Measurements from ENCODE around the gene NBAS. TPM values are rescaled to one million over a fixed set of nuclear protein-coding genes. Genes with fewer than 3 reads are reported as not detected.
"Not testable (repeated sequence)": the region's sequence is repeated elsewhere in the genome, so short reads cannot be mapped to it uniquely, and the experiment has no call there.

NBAS gene
- total RNA-seq, 1 experiment from 2014 or later, result 36.3 TPM

GRCh38 chr2:15408759-15409158 lies 152.4 kb downstream of the NBAS start:
- CTCF ChIA-PET, result no interaction called here
- ATAC-seq (no peak), DNase-seq (ENCODE audit: low read depth, low spot score) (no peak)
- POLR2A ChIA-PET, result no interaction called here
- Histone ChIP-seq H3K9me3 (ENCODE audit: control insufficient read depth, insufficient read depth, low read depth, low read length) (no peaks in the 10 kb centered on the region), H3K4me1 (ENCODE audit: control insufficient read depth, insufficient read depth, low read length) (no peaks in the 10 kb centered on the region), H3K27ac (ENCODE audit: low read length) (no peak overlapping the region), H3K4me3 (ENCODE audit: low read depth in 2 of 2, low read length in 2 of 2) (no peak overlapping the region), H3K27me3 (ENCODE audit: control insufficient read depth, insufficient read depth, low read length) (no peaks in the 10 kb centered on the region), H3K36me3 (ENCODE audit: control insufficient read depth, insufficient read depth, low read length) (no peaks in the 10 kb centered on the region)
- intact Hi-C loops (cut with micrococcal nuclease; ENCODE audit: unreplicated experiment) (no loop called here), in situ Hi-C loops (cut with HindIII; ENCODE audit: low pct_unique_long_range_greater_than_20kb, low sequenced_read_pairs) (no loop called here)
- TF ChIP-seq, protein P1, sequence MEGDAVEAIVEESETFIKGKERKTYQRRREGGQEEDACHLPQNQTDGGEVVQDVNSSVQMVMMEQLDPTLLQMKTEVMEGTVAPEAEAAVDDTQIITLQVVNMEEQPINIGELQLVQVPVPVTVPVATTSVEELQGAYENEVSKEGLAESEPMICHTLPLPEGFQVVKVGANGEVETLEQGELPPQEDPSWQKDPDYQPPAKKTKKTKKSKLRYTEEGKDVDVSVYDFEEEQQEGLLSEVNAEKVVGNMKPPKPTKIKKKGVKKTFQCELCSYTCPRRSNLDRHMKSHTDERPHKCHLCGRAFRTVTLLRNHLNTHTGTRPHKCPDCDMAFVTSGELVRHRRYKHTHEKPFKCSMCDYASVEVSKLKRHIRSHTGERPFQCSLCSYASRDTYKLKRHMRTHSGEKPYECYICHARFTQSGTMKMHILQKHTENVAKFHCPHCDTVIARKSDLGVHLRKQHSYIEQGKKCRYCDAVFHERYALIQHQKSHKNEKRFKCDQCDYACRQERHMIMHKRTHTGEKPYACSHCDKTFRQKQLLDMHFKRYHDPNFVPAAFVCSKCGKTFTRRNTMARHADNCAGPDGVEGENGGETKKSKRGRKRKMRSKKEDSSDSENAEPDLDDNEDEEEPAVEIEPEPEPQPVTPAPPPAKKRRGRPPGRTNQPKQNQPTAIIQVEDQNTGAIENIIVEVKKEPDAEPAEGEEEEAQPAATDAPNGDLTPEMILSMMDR (IDR thresholded peaks at IDR 0.05), result no peak
- no peak for TF ChIP-seq TCF7L2 (IDR thresholded peaks at IDR 0.05; ENCODE audit: low read depth, low read length)
- no peak for TF ChIP-seq POLR2AphosphoS5 (IDR thresholded peaks at IDR 0.05; ENCODE audit: low read depth, low read length)
- TF ChIP-seq SIN3A (IDR thresholded peaks at IDR 0.05; ENCODE audit: borderline replicate concordance, insufficient read depth, low read depth, low read length), result no peak
- TF ChIP-seq, protein P2, sequence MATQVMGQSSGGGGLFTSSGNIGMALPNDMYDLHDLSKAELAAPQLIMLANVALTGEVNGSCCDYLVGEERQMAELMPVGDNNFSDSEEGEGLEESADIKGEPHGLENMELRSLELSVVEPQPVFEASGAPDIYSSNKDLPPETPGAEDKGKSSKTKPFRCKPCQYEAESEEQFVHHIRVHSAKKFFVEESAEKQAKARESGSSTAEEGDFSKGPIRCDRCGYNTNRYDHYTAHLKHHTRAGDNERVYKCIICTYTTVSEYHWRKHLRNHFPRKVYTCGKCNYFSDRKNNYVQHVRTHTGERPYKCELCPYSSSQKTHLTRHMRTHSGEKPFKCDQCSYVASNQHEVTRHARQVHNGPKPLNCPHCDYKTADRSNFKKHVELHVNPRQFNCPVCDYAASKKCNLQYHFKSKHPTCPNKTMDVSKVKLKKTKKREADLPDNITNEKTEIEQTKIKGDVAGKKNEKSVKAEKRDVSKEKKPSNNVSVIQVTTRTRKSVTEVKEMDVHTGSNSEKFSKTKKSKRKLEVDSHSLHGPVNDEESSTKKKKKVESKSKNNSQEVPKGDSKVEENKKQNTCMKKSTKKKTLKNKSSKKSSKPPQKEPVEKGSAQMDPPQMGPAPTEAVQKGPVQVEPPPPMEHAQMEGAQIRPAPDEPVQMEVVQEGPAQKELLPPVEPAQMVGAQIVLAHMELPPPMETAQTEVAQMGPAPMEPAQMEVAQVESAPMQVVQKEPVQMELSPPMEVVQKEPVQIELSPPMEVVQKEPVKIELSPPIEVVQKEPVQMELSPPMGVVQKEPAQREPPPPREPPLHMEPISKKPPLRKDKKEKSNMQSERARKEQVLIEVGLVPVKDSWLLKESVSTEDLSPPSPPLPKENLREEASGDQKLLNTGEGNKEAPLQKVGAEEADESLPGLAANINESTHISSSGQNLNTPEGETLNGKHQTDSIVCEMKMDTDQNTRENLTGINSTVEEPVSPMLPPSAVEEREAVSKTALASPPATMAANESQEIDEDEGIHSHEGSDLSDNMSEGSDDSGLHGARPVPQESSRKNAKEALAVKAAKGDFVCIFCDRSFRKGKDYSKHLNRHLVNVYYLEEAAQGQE (IDR thresholded peaks at IDR 0.05; ENCODE audit: insufficient read depth in 1 of 2, low read depth in 2 of 2, low read length in 1 of 2), result no peak
- BruUV-seq (replicated peaks), result no TSS peak

GRCh38 chr2:15407666-15408065 lies 153.5 kb downstream of the NBAS start:
- ChIA-PET POLR2A (no interaction called here), CTCF (no interaction called here)
- DNase-seq (ENCODE audit: low read depth, low spot score), result no peak
- H3K4me1 ChIP-seq (ENCODE audit: control insufficient read depth, insufficient read depth, low read length), result no peaks in the 10 kb centered on the region
- intact Hi-C loops (cut with micrococcal nuclease; ENCODE audit: unreplicated experiment), result no loop called here
- H3K27me3 ChIP-seq (ENCODE audit: control insufficient read depth, insufficient read depth, low read length), result no peaks in the 10 kb centered on the region
- in situ Hi-C loops (cut with HindIII; ENCODE audit: low pct_unique_long_range_greater_than_20kb, low sequenced_read_pairs), result no loop called here
- H3K4me3 ChIP-seq (ENCODE audit: low read depth in 2 of 2, low read length in 2 of 2), result no peak overlapping the region
- no TSS peak for BruUV-seq (replicated peaks)
- no peaks in the 10 kb centered on the region for H3K36me3 ChIP-seq (ENCODE audit: control insufficient read depth, insufficient read depth, low read length)
- no peak for ATAC-seq
- H3K9me3 ChIP-seq (ENCODE audit: control insufficient read depth, insufficient read depth, low read depth, low read length), result no peaks in the 10 kb centered on the region
- no peak overlapping the region for H3K27ac ChIP-seq (ENCODE audit: low read length)
- TF ChIP-seq POLR2AphosphoS5 (IDR thresholded peaks at IDR 0.05; ENCODE audit: low read depth, low read length), result no peak
- no peak for TF ChIP-seq TCF7L2 (IDR thresholded peaks at IDR 0.05; ENCODE audit: low read depth, low read length)
- TF ChIP-seq, protein P1 (IDR thresholded peaks at IDR 0.05), result no peak
- TF ChIP-seq, protein P2 (IDR thresholded peaks at IDR 0.05; ENCODE audit: insufficient read depth in 1 of 2, low read depth in 2 of 2, low read length in 1 of 2), result no peak
- TF ChIP-seq SIN3A (IDR thresholded peaks at IDR 0.05; ENCODE audit: borderline replicate concordance, insufficient read depth, low read depth, low read length), result no peak

GRCh38 chr2:15404511-15404910 lies 156.6 kb downstream of the NBAS start:
- BruUV-seq (replicated peaks); H3K4me3 ChIP-seq (ENCODE audit: low read depth in 2 of 2, low read length in 2 of 2); H3K9me3 ChIP-seq (ENCODE audit: control insufficient read depth, insufficient read depth, low read depth, low read length); H3K27me3 ChIP-seq (ENCODE audit: control insufficient read depth, insufficient read depth, low read length); H3K4me1 ChIP-seq (ENCODE audit: control insufficient read depth, insufficient read depth, low read length); CTCF ChIA-PET; H3K27ac ChIP-seq (ENCODE audit: low read length); intact Hi-C loops (cut with micrococcal nuclease; ENCODE audit: unreplicated experiment); DNase-seq (ENCODE audit: low read depth, low spot score); H3K36me3 ChIP-seq (ENCODE audit: control insufficient read depth, insufficient read depth, low read length); ATAC-seq; in situ Hi-C loops (cut with HindIII; ENCODE audit: low pct_unique_long_range_greater_than_20kb, low sequenced_read_pairs); POLR2A ChIA-PET: not testable (repeated sequence)

All from Panc1 (cell line).